K562 (cell line): Measurements from ENCODE around the gene ATP6V0A1. TPM values are rescaled to one million over a fixed set of nuclear protein-coding genes. Genes with fewer than 3 reads are reported as not detected.

Experiments used
- CBX8 ChIP-seq: fragments of 200-600 bp; sonication (generic); IDR thresholded peaks from 2 replicates; pipeline ENCODE4 v1.6.1; 2012; ENCODE audit warnings: borderline replicate concordance, mixed run types, low read depth, mild to moderate bottlenecking, moderate library complexity, mixed read lengths, low read length, control low read depth, inconsistent platforms; ENCODE audit not compliant: poor library complexity, severe bottlenecking; ENCODE audit errors: extremely low read depth
- DPF2 ChIP-seq: fragments of 450-650 bp; IDR thresholded peaks from 2 replicates; pipeline ENCODE4 v1.6.1; 2016
- ETV1 ChIP-seq: fragments of 450-650 bp; conservative IDR thresholded peaks from 2 replicates; pipeline ENCODE4 v1.6.1; 2016; ENCODE audit warnings: missing genetic modification characterization, control low read depth, low read depth, missing compliant biosample characterization
- HNRNPK ChIP-seq: fragments of 200-400 bp; formaldehyde crosslinking; IDR thresholded peaks from one replicate; pipeline ENCODE4 v1.6.1; 2018; ENCODE audit warnings: mild to moderate bottlenecking, low read depth, low read length; ENCODE audit not compliant: poor library complexity, severe bottlenecking
- KDM5B ChIP-seq: fragments of 200-600 bp; sonication (generic); IDR thresholded peaks from 2 replicates; pipeline ENCODE4 v1.6.1; 2012; ENCODE audit warnings: low read depth, mild to moderate bottlenecking, moderate library complexity, low read length, control low read depth, inconsistent platforms; ENCODE audit not compliant: insufficient replicate concordance
- KLF1 ChIP-seq: fragments of 450-650 bp; IDR thresholded peaks from 2 replicates; pipeline ENCODE4 v1.6.1; 2016; ENCODE audit warnings: missing genetic modification characterization, missing compliant biosample characterization
- LEF1 ChIP-seq: fragments of 450-650 bp; IDR thresholded peaks from 2 replicates; pipeline ENCODE4 v1.6.1; 2016; ENCODE audit warnings: mild to moderate bottlenecking
- NRF1 ChIP-seq, 2 experiments: fragments of 450-650 bp; IDR thresholded peaks in 1 of 2; conservative IDR thresholded peaks in 1 of 2; 2 replicates each; pipeline ENCODE4 v1.6.1; 2014; ENCODE audit warnings: mild to moderate bottlenecking in 2 of 2
- PHB ChIP-seq: fragments of 250-450 bp; sonication (Bioruptor Pico); IDR thresholded peaks from 2 replicates; pipeline ENCODE4 v1.5.0; 2021
- RBBP5 ChIP-seq: fragments of 200-600 bp; sonication (generic); IDR thresholded peaks from 2 replicates; pipeline ENCODE4 v1.6.1; 2012; ENCODE audit warnings: borderline replicate concordance, mild to moderate bottlenecking, low read length, control low read depth, inconsistent platforms; ENCODE audit not compliant: insufficient read depth, poor library complexity, severe bottlenecking
- RBFOX2 ChIP-seq: fragments of 200-400 bp; formaldehyde crosslinking; IDR thresholded peaks from 2 replicates; pipeline ENCODE4 v1.6.1; 2017; ENCODE audit warnings: low read depth, mild to moderate bottlenecking, low read length, moderate library complexity
- RCOR1 ChIP-seq, 2 experiments: IDR thresholded peaks; 2 replicates each; pipeline ENCODE4 v1.6.1; 2012; ENCODE audit warnings: low read depth in 2 of 2, low read length in 2 of 2, borderline replicate concordance in 1 of 2, improper control_type of control experiment in 1 of 2
- SMAD3 ChIP-seq: fragments of 450-650 bp; formaldehyde crosslinking; conservative IDR thresholded peaks from 2 replicates; pipeline ENCODE4 v1.4.0; 2020; ENCODE audit warnings: mild to moderate bottlenecking
- SOX6 ChIP-seq: fragments of 450-650 bp; IDR thresholded peaks from 2 replicates; pipeline ENCODE4 v1.6.1; 2014; ENCODE audit warnings: mild to moderate bottlenecking
- SRF ChIP-seq, 2 experiments: fragments of 250-450, 450-650 bp in 1 of 2; sonication (Bioruptor Pico) in 1 of 2; sonication (generic) in 1 of 2; formaldehyde crosslinking; IDR thresholded peaks; 2 replicates each; pipeline versions ENCODE4 v1.5.0 to v1.5.1; 2020 to 2022; ENCODE audit warnings: mild to moderate bottlenecking in 1 of 2, missing genetic modification reagents in 1 of 2
- TEAD2 ChIP-seq: fragments of 450-650 bp; IDR thresholded peaks from 2 replicates; pipeline ENCODE4 v1.6.1; 2016; ENCODE audit warnings: missing genetic modification characterization, control low read depth, missing compliant biosample characterization
- ZNF696 ChIP-seq: fragments of 250-450 bp; sonication (Bioruptor Pico); conservative IDR thresholded peaks from 2 replicates; pipeline ENCODE4 v1.4.0; 2020; ENCODE audit warnings: mild to moderate bottlenecking, moderate library complexity
- polyA plus RNA-seq, 8 experiments: library from polyadenylated mRNA; depleted of rRNA in 4 of 8; stranded (reverse) in 5 of 8; unstranded in 3 of 8; fragments of >200 nt; fragmentation: Nextera tagmentation in 2 of 8; fragmentation: Illumina TruSeq in 1 of 8; extraction: Ambion mirVana in 2 of 8; extraction: Trizol in 1 of 8; gene quantifications; 2 replicates each; pipeline versions ENCODE4 v1.2.1 to v1.2.3, GENCODE V29; 2011 to 2014; ENCODE audit warnings: inconsistent platforms in 1 of 8, missing spikeins in 1 of 8
- total RNA-seq, 7 experiments: library from RNA; depleted of rRNA in 6 of 7; stranded (reverse); fragments of >200 nt in 6 of 7; fragmentation: Illumina TruSeq in 2 of 7; extraction: Trizol in 2 of 7; gene quantifications; 2 replicates each; pipeline versions ENCODE4 v1.2.1 to v1.2.3, GENCODE V29; 2011 to 2021; ENCODE audit warnings: low replicate concordance in 1 of 7
- TF ChIP-seq, protein P1 (sequence below): fragments of 450-650 bp; IDR thresholded peaks from 2 replicates; pipeline ENCODE4 v1.6.1; 2017; ENCODE audit warnings: antibody characterized with exemption, mild to moderate bottlenecking
- TF ChIP-seq, protein P2 (sequence below): fragments of 450-650 bp; IDR thresholded peaks from 2 replicates; pipeline ENCODE4 v1.6.1; 2018; ENCODE audit not compliant: partially characterized antibody

The ATP6V0A1 gene
- total and polyA plus RNA-seq, 9 of the 15 experiments (the other 6 are each of a cell fraction or from before 2014, with no cell fraction given): 11.8 to 158 (median 75.5) TPM

DNA sequence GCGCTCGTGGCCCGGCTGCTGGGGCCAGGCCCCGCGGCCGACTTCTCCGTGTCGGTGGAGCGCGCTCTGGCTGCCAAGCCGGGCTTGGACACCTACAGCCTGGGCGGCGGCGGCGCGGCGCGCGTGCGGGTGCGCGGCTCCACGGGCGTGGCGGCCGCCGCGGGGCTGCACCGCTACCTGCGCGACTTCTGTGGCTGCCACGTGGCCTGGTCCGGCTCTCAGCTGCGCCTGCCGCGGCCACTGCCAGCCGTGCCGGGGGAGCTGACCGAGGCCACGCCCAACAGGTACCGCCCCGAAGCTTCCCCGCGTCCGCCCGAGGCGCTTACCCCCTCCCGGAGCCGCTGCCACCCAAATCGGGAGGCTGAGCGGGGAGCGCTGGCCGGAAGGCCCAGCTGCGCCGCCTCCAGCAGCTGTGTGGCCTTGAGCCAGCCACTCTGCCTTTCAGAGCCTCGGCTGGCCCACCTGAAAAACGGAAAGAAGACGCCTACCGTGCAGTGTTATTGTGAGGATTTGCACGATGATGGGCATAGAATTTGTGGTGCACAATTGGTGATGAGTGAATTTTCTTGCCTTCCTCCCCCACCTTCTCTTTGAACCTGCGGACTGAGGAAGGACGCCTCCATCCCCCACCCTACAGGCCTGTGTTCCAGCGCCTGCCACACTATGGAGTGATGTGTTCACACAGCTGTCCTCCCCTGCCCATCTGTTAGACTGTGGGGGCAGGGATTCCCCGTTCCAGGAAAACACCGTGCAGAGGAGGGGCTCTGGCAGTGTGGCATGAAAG, 77.9 kb downstream of the ATP6V0A1 start (continued):
- peak; percentile 71 for TF ChIP-seq ETV1 (tag)
- TF ChIP-seq LEF1: peak; percentile 44
- TF ChIP-seq KLF1: peak; percentile 33; the same call in 1 of the 2 replicates
- TF ChIP-seq, protein P1, sequence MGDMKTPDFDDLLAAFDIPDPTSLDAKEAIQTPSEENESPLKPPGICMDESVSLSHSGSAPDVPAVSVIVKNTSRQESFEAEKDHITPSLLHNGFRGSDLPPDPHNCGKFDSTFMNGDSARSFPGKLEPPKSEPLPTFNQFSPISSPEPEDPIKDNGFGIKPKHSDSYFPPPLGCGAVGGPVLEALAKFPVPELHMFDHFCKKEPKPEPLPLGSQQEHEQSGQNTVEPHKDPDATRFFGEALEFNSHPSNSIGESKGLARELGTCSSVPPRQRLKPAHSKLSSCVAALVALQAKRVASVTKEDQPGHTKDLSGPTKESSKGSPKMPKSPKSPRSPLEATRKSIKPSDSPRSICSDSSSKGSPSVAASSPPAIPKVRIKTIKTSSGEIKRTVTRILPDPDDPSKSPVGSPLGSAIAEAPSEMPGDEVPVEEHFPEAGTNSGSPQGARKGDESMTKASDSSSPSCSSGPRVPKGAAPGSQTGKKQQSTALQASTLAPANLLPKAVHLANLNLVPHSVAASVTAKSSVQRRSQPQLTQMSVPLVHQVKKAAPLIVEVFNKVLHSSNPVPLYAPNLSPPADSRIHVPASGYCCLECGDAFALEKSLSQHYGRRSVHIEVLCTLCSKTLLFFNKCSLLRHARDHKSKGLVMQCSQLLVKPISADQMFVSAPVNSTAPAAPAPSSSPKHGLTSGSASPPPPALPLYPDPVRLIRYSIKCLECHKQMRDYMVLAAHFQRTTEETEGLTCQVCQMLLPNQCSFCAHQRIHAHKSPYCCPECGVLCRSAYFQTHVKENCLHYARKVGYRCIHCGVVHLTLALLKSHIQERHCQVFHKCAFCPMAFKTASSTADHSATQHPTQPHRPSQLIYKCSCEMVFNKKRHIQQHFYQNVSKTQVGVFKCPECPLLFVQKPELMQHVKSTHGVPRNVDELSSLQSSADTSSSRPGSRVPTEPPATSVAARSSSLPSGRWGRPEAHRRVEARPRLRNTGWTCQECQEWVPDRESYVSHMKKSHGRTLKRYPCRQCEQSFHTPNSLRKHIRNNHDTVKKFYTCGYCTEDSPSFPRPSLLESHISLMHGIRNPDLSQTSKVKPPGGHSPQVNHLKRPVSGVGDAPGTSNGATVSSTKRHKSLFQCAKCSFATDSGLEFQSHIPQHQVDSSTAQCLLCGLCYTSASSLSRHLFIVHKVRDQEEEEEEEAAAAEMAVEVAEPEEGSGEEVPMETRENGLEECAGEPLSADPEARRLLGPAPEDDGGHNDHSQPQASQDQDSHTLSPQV: peak; percentile 54
- TF ChIP-seq SMAD3 (CRISPR knock-in tag): no peak; the same call in 1 of the 2 replicates
- TF ChIP-seq, protein P2, sequence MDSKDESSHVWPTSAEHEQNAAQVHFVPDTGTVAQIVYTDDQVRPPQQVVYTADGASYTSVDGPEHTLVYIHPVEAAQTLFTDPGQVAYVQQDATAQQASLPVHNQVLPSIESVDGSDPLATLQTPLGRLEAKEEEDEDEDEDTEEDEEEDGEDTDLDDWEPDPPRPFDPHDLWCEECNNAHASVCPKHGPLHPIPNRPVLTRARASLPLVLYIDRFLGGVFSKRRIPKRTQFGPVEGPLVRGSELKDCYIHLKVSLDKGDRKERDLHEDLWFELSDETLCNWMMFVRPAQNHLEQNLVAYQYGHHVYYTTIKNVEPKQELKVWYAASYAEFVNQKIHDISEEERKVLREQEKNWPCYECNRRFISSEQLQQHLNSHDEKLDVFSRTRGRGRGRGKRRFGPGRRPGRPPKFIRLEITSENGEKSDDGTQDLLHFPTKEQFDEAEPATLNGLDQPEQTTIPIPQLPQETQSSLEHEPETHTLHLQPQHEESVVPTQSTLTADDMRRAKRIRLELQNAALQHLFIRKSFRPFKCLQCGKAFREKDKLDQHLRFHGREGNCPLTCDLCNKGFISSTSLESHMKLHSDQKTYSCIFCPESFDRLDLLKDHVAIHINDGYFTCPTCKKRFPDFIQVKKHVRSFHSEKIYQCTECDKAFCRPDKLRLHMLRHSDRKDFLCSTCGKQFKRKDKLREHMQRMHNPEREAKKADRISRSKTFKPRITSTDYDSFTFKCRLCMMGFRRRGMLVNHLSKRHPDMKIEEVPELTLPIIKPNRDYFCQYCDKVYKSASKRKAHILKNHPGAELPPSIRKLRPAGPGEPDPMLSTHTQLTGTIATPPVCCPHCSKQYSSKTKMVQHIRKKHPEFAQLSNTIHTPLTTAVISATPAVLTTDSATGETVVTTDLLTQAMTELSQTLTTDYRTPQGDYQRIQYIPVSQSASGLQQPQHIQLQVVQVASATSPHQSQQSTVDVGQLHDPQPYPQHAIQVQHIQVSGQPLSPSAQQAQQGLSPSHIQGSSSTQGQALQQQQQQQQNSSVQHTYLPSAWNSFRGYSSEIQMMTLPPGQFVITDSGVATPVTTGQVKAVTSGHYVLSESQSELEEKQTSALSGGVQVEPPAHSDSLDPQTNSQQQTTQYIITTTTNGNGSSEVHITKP: peak; percentile 31
- TF ChIP-seq KDM5B: peak; percentile 21
- TF ChIP-seq NRF1 (conservative IDR thresholded peaks at IDR 0.05 in 1 of 2, IDR thresholded peaks at IDR 0.05 in 1 of 2): peak; percentile 81 to 85
- peak; percentile 35 for TF ChIP-seq SOX6
- TF ChIP-seq RBBP5: peak; percentile 72
- TF ChIP-seq PHB: 0 out of 2 replicates have a peak, but pooled peaks have one; percentile 41
- TF ChIP-seq RCOR1 (IDR thresholded peaks at IDR 0.05; ENCODE audit: borderline replicate concordance in 1 of 2, low read depth in 2 of 2, low read length in 2 of 2): peak in 1 of 2 experiments; percentile 39; a peak in 1 of 4 replicates
- TF ChIP-seq HNRNPK: peak; percentile 61
- peak in 1 of 2 experiments; percentile 85; a peak in 2 of 4 replicates for TF ChIP-seq SRF (CRISPR knock-in tag; IDR thresholded peaks at IDR 0.05)
- peak; percentile 78 for TF ChIP-seq RBFOX2
- no peak for TF ChIP-seq CBX8
- TF ChIP-seq TEAD2 (tag): no peak
- no peak for TF ChIP-seq ZNF696
- peak; percentile 46; the same call in 1 of the 2 replicates for TF ChIP-seq DPF2
